ENCODE results near the gene MRM2. TPM values are rescaled to one million over a fixed set of nuclear protein-coding genes. Genes with fewer than 3 reads are reported as not detected.

MRM2 gene
- total RNA-seq, 1 donor from 2014 or later = 22.6 TPM

GRCh38 chr7:2266911-2267310 lies 24.9 kb upstream of the MRM2 start:
- Histone ChIP-seq H3K4me3 (ENCODE audit: insufficient read depth, low read depth, low read length) (no peak overlapping the region), H3K4me1 (ENCODE audit: insufficient read depth, low read length) (peaks cover 12% of the 10 kb centered on the region), H3K27ac (ENCODE audit: low read depth, low read length) (no peak overlapping the region), H3K9ac (ENCODE audit: low read length) (no peak overlapping the region), H4K20me1 (ENCODE audit: insufficient read depth, low read length) (peaks cover 4% of the 10 kb centered on the region), H3K36me3 (ENCODE audit: insufficient read depth, low read length) (peaks cover 2% of the 10 kb centered on the region), H3K9me3 (ENCODE audit: insufficient read depth, low read depth, low read length) (no peaks in the 10 kb centered on the region), H3K27me3 (ENCODE audit: insufficient read depth, low read length) (no peaks in the 10 kb centered on the region), H3K79me2 (ENCODE audit: insufficient read depth, low read length) (no peaks in the 10 kb centered on the region), H3K4me2 (ENCODE audit: low read length) (peak overlapping the region; percentile 39), H2AFZ (ENCODE audit: low read depth, low read length) (no peak overlapping the region)
- DNase-seq (ENCODE audit: low read depth) (no peak), FAIRE-seq (no peak)
- H3K4me1 Mint-ChIP-seq (ENCODE audit: low read depth, unreplicated experiment) = peaks cover 3% of the 10 kb centered on the region
- no peak overlapping the region for H3K4me3 Mint-ChIP-seq (ENCODE audit: unreplicated experiment)
- no peak for TF ChIP-seq EZH2 (IDR thresholded peaks at IDR 0.05; ENCODE audit: insufficient read depth, low read length)
- no peak for TF ChIP-seq CTCF (IDR thresholded peaks at IDR 0.05; ENCODE audit: insufficient read depth, low read depth, low read length)
- H3K9me3 Mint-ChIP-seq (ENCODE audit: unreplicated experiment) = peaks cover 2% of the 10 kb centered on the region
- peaks cover 14% of the 10 kb centered on the region for H3K36me3 Mint-ChIP-seq (ENCODE audit: low read depth, unreplicated experiment)
- no peak overlapping the region for H3K27ac Mint-ChIP-seq (ENCODE audit: unreplicated experiment)
- H3K27me3 Mint-ChIP-seq (ENCODE audit: low read depth, unreplicated experiment) = peaks cover 2% of the 10 kb centered on the region

GRCh38 chr7:2264158-2264557 lies 22.2 kb upstream of the MRM2 start:
- no peak overlapping the region for H3K4me3 ChIP-seq (ENCODE audit: insufficient read depth, low read depth, low read length)
- peaks cover 2% of the 10 kb centered on the region for H3K36me3 ChIP-seq (ENCODE audit: insufficient read depth, low read length)
- Mint-ChIP-seq H3K27me3 (ENCODE audit: low read depth, unreplicated experiment) (peaks cover 3% of the 10 kb centered on the region), H3K4me3 (ENCODE audit: unreplicated experiment) (no peak overlapping the region), H3K9me3 (ENCODE audit: unreplicated experiment) (no peaks in the 10 kb centered on the region), H3K27ac (ENCODE audit: unreplicated experiment) (no peak overlapping the region), H3K36me3 (ENCODE audit: low read depth, unreplicated experiment) (peaks cover 13% of the 10 kb centered on the region), H3K4me1 (ENCODE audit: low read depth, unreplicated experiment) (no peaks in the 10 kb centered on the region)
- H3K4me1 ChIP-seq (ENCODE audit: insufficient read depth, low read length) = peaks cover 5% of the 10 kb centered on the region
- H3K9ac ChIP-seq (ENCODE audit: low read length) = no peak overlapping the region
- no peak overlapping the region for H3K4me2 ChIP-seq (ENCODE audit: low read length)
- H3K27ac ChIP-seq (ENCODE audit: low read depth, low read length) = no peak overlapping the region
- no peak overlapping the region for H2AFZ ChIP-seq (ENCODE audit: low read depth, low read length)
- H3K79me2 ChIP-seq (ENCODE audit: insufficient read depth, low read length) = no peaks in the 10 kb centered on the region
- H4K20me1 ChIP-seq (ENCODE audit: insufficient read depth, low read length) = peaks cover 7% of the 10 kb centered on the region
- TF ChIP-seq EZH2 (IDR thresholded peaks at IDR 0.05; ENCODE audit: insufficient read depth, low read length) = no peak
- TF ChIP-seq CTCF (IDR thresholded peaks at IDR 0.05; ENCODE audit: insufficient read depth, low read depth, low read length) = no peak
- H3K27me3 ChIP-seq (ENCODE audit: insufficient read depth, low read length) = no peaks in the 10 kb centered on the region
- FAIRE-seq (no peak), DNase-seq (ENCODE audit: low read depth) (no peak)
- H3K9me3 ChIP-seq (ENCODE audit: insufficient read depth, low read depth, low read length) = no peaks in the 10 kb centered on the region

GRCh38 chr7:2263176-2263575 lies 21.2 kb upstream of the MRM2 start:
- Histone ChIP-seq H2AFZ (ENCODE audit: low read depth, low read length) (no peak overlapping the region), H4K20me1 (ENCODE audit: insufficient read depth, low read length) (peaks cover 7% of the 10 kb centered on the region), H3K79me2 (ENCODE audit: insufficient read depth, low read length) (no peaks in the 10 kb centered on the region), H3K4me2 (ENCODE audit: low read length) (no peak overlapping the region), H3K4me3 (ENCODE audit: insufficient read depth, low read depth, low read length) (no peak overlapping the region), H3K27ac (ENCODE audit: low read depth, low read length) (no peak overlapping the region), H3K9ac (ENCODE audit: low read length) (no peak overlapping the region), H3K27me3 (ENCODE audit: insufficient read depth, low read length) (no peaks in the 10 kb centered on the region), H3K9me3 (ENCODE audit: insufficient read depth, low read depth, low read length) (no peaks in the 10 kb centered on the region), H3K4me1 (ENCODE audit: insufficient read depth, low read length) (peaks cover 5% of the 10 kb centered on the region), H3K36me3 (ENCODE audit: insufficient read depth, low read length) (peaks cover 2% of the 10 kb centered on the region)
- Mint-ChIP-seq H3K4me1 (ENCODE audit: low read depth, unreplicated experiment) (no peaks in the 10 kb centered on the region), H3K9me3 (ENCODE audit: unreplicated experiment) (no peaks in the 10 kb centered on the region), H3K36me3 (ENCODE audit: low read depth, unreplicated experiment) (peaks cover 13% of the 10 kb centered on the region), H3K27ac (ENCODE audit: unreplicated experiment) (no peak overlapping the region), H3K27me3 (ENCODE audit: low read depth, unreplicated experiment) (peaks cover 3% of the 10 kb centered on the region), H3K4me3 (ENCODE audit: unreplicated experiment) (no peak overlapping the region)
- DNase-seq (ENCODE audit: low read depth) = no peak
- TF ChIP-seq CTCF (IDR thresholded peaks at IDR 0.05; ENCODE audit: insufficient read depth, low read depth, low read length) (no peak), EZH2 (IDR thresholded peaks at IDR 0.05; ENCODE audit: insufficient read depth, low read length) (no peak)
- FAIRE-seq = no peak
